Fibroblast of mammary gland (primary cell): ENCODE data around the gene DYNC2LI1.
A peak's percentile ranks its signal among the peaks of the same experiment; 100 is the strongest.

Source experiments
- DNase-seq: peaks from one replicate; pipeline ENCODE4 v3.0.0-alpha.2; 2010; ENCODE audit warnings: low read depth
- H3K4me3 ChIP-seq: 2 replicates; pipeline ENCODE4 v1.5.1; 2011; ENCODE audit warnings: low read depth, mild to moderate bottlenecking, low read length, moderate library complexity; ENCODE audit not compliant: control insufficient read depth
- TF ChIP-seq, protein P1 (sequence below): conservative IDR thresholded peaks from 2 replicates; pipeline ENCODE4 v1.5.1; 2011; ENCODE audit warnings: low read depth, low read length, inconsistent platforms; ENCODE audit not compliant: control insufficient read depth, insufficient read depth

Gene DYNC2LI1

DNA sequence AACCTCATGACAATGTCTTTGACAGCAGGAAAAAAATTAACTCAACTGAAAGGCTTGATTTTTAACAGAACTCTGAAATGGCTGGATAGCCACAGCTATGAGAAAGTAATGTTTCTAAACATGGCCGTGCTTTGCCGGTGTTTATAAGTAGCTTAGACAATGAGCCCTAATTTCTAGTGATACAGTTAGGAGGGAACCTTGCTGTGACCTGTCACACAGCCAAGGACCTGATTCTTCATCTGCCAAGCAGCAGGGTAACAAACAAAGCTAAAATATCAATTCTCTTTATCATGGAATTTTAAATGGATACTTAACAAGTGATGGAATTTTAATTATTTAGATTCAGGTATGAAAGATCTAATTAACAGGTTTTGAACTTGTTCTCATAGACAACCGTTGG is 24.3 kb upstream of the DYNC2LI1 start:
- TF ChIP-seq, protein P1, sequence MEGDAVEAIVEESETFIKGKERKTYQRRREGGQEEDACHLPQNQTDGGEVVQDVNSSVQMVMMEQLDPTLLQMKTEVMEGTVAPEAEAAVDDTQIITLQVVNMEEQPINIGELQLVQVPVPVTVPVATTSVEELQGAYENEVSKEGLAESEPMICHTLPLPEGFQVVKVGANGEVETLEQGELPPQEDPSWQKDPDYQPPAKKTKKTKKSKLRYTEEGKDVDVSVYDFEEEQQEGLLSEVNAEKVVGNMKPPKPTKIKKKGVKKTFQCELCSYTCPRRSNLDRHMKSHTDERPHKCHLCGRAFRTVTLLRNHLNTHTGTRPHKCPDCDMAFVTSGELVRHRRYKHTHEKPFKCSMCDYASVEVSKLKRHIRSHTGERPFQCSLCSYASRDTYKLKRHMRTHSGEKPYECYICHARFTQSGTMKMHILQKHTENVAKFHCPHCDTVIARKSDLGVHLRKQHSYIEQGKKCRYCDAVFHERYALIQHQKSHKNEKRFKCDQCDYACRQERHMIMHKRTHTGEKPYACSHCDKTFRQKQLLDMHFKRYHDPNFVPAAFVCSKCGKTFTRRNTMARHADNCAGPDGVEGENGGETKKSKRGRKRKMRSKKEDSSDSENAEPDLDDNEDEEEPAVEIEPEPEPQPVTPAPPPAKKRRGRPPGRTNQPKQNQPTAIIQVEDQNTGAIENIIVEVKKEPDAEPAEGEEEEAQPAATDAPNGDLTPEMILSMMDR, result no peak
- DNase-seq, result no peak
- H3K4me3 ChIP-seq, result no peak overlapping the region

DNA sequence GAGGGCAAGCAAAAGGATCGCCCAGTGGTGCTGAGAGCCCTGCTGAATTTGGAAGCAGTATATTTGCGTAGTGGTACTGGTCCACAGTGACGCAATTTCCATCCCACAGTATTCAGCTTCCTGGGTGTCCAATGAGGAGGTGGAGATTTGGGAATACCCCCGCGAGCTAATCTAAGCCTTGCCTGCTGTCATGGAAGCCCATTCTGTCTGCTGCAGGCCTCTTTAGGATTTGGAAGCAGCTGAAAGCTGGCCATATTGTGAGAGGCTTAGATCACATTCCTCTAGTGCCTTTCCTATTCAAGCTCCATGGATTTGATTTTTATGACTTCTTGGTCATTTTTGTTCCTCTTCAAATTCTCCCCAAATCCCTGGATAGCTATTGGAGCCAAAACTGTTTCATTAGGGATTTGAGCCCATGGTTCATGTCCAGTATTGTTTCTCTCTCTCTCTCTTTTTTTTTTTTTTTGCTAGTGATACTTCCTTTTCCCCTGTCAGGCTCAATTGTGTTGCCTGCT is 22.3 kb upstream of the DYNC2LI1 start:
- DNase-seq, result no peak
- no peak overlapping the region for H3K4me3 ChIP-seq
- TF ChIP-seq, protein P1, result no peak

DNA sequence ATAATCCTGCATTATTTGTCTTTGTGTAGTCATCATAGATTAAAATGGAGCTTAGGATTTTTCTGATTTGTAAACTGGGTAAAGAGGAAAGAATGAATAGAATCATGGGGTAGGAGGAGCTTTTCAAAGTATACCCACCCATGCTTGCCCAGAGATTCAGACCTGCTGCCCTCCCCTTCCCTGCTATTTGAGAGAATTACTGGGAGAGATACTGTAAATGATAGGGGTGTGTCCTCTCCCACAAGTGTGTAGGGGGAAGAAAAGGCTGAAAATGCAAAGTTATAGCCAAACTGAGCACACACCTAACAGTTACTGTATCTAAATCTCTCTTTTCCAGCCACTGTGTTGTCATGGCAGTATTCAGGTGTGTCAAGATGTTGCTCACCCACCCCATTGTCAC is 21.5 kb upstream of the DYNC2LI1 start:
- no peak overlapping the region for H3K4me3 ChIP-seq
- TF ChIP-seq, protein P1, result no peak
- DNase-seq, result no peak

DNA sequence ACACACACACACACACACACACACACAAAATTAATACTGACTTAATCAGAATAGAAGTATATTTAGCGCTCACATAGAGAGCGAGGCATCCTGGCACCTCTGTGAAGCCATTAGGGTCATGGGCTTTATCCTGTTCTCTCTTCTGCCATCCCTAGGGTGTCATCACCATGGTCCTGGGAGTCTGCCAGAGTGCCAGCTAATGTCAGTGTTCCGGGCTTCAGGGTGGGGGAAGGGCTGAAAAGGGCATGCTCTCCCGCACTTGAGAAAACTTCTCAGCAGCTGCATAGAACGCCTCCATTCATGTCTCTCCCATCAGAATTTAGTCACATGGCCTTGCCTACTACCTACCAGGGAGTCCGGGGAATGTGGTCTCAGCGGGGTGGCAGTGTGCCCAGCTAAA is 19.7 kb upstream of the DYNC2LI1 start:
- H3K4me3 ChIP-seq, result no peak overlapping the region
- no peak for DNase-seq
- TF ChIP-seq, protein P1, result no peak

DNA sequence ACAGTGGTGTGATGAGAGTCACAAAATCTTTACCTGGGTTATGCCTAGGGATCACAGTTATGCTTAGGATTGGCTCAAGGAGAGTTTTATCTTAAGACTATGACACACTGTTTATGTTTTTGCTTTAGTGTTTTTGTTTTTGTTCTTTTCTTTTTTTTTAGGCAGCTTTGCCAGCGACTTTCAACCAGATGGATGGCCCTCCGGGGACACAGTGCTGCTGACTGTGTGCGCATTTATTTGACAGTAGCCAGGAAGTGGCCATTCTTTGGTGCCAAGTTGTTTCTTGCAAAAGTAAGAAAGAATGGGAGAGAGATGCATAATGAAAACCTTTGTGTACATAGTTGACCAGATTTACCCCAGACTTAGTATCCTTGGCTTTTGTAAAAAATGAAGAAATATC is 15.1 kb upstream of the DYNC2LI1 start:
- H3K4me3 ChIP-seq, result no peak overlapping the region
- TF ChIP-seq, protein P1, result no peak
- peak; percentile 95 for DNase-seq

DNA sequence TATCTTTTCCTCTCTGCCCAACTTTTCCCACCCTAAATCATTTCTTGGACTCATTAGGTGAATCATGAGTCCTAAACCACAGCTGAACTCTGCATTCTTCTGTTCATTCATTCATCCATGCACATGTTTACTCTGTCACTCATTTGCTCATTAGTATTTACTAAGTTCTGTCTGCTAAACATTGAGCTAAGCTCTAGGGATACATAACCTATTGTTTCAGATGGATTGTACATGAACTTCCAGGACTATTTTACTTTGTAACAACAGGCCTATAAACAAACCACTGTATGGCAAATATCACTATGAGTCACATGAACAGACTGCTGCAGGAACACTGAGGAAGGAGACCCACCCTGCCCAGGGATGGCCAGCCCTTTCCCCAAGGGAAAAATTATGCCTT is 14.6 kb upstream of the DYNC2LI1 start:
- peak; percentile 95 for DNase-seq
- H3K4me3 ChIP-seq, result no peak overlapping the region
- TF ChIP-seq, protein P1, result no peak

DNA sequence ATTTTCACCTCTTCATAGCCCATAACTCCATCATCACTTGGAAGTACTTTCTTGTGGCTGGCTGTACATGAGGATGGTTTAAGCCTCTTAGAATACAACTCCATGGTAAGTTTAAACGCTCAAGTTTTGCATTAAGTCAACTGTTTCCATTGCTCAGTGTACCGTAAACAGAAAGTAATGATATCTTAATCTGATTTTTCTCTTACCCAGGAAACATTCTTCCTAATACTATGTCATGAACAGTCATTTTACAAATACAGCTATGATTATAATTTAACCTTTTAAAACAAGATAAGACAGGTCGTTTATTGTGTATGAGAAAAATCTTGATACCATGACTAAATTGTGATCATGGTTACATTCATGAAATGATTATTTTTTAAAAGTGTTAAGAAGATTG is 11.6 kb upstream of the DYNC2LI1 start:
- H3K4me3 ChIP-seq, result no peak overlapping the region
- TF ChIP-seq, protein P1, result no peak
- DNase-seq, result no peak
